Heart right ventricle (tissue), 16 donors: ENCODE results near the gene KRTAP9-6. TPM values are rescaled to one million over a fixed set of nuclear protein-coding genes. Genes with fewer than 3 reads are reported as not detected.
"Not testable (repeated sequence)": the region's sequence is repeated elsewhere in the genome, so short reads cannot be mapped to it uniquely, and the experiment has no call there.

Experiments used
- ATAC-seq, 8 donors: fragments of 200-7000 bp; cut with Tn5 transposase; one replicate each; pipeline ENCODE4 v1.9.1; 2020; ENCODE audit warnings: mild to moderate bottlenecking in 8 of 8, moderate library complexity in 8 of 8, moderate number of reproducible peaks in 1 of 8
- DNase-seq, 2 donors: peaks; one replicate each; pipeline ENCODE4 v3.0.0-alpha.2; 2020
- H3K27ac ChIP-seq, 10 donors: fragments of 200-600 bp; sonication (generic) in 2 of 10; one replicate each; pipeline versions ENCODE4 v1.5.0 to v1.8.0; 2020 to 2022; ENCODE audit warnings: mild to moderate bottlenecking in 3 of 10
- H3K27me3 ChIP-seq, 7 donors: fragments of 200-600 bp; one replicate each; pipeline ENCODE4 v1.8.0; 2021 to 2022; ENCODE audit warnings: mild to moderate bottlenecking in 2 of 7
- H3K36me3 ChIP-seq, 9 donors: fragments of 200-600 bp; sonication (generic) in 1 of 9; one replicate each; pipeline versions ENCODE4 v1.5.0 to v1.8.0; 2020 to 2022; ENCODE audit warnings: mild to moderate bottlenecking in 2 of 9
- H3K4me1 ChIP-seq, 9 donors: fragments of 200-600 bp; sonication (generic) in 1 of 9; one replicate each; pipeline versions ENCODE4 v1.5.0 to v1.8.0; 2020 to 2022; ENCODE audit warnings: mild to moderate bottlenecking in 4 of 9
- H3K4me3 ChIP-seq, 10 donors: fragments of 200-600 bp; sonication (generic) in 2 of 10; one replicate each; pipeline versions ENCODE4 v1.5.0 to v1.8.0; 2020 to 2022; ENCODE audit warnings: mild to moderate bottlenecking in 7 of 10, moderate library complexity in 2 of 10
- H3K9me3 ChIP-seq, 11 donors: fragments of 200-600 bp in 10 of 11; sonication (generic) in 2 of 11; one replicate each; pipeline versions ENCODE4 v1.5.0 to v1.8.0; 2013 to 2022; ENCODE audit warnings: mild to moderate bottlenecking in 2 of 11, control low read depth in 1 of 11, moderate library complexity in 1 of 11
- CTCF ChIP-seq, 9 donors: fragments of 200-600 bp; sonication (generic) in 2 of 9; IDR thresholded peaks; one replicate each; pipeline versions ENCODE4 v1.5.0 to v1.8.0; 2021 to 2022; ENCODE audit warnings: antibody characterized with exemption in 9 of 9, mild to moderate bottlenecking in 5 of 9, moderate library complexity in 1 of 9
- WGBS, 2 donors: extraction: QIAGEN DNeasy Blood & Tissue Kit; methylation state at CpG; one replicate each; pipeline ENCODE4 v1.1.7; 2013; ENCODE audit warnings: inconsistent platforms in 1 of 2; 5-methylcytosine and 5-hydroxymethylcytosine counted together
- intact Hi-C, 10 donors: fragments of 100-400 bp; cut with DNase I; formaldehyde crosslinking; loops; one replicate each; pipeline versions ENCODE4 v1.11.1 to v1.14.2; 2022
- polyA plus RNA-seq, 2 donors: library from polyadenylated mRNA; stranded (reverse); fragments of 200-250 nt; gene quantifications; one replicate each; pipeline ENCODE4 v1.2.3, GENCODE V29; 2013
- total RNA-seq, 10 donors: library from RNA; stranded (reverse); fragmentation: NEBNext Ultra II Directional in 3 of 10; extraction: Animal tissue kit (Norgen Biotek cat#: 25700) in 3 of 10; gene quantifications; one replicate each; pipeline versions ENCODE4 v1.2.1 to v1.2.4, GENCODE V29; 2021 to 2023
- donor health status: Arrhythmogenic right ventricular cardiomyopathy.
- donor health status: ischemic (EF 13 %, LVEDD 7.1; RV severe dilation, severe dysfunction).
- donor health status: healthy with polysubstance abuse.
- donor health status: DM: no; HTN: yes; CAD: no.
- donor health status: DM: no; HTN: no; CAD: no.
- donor health status: ischemic (EF 25% LVEDD 6.9; RV normal size, moderate dysfunction).
- donor health status: ischemic (EF 25% LVEDD 5.7; RV mildly dilated, moderate dysfunction).
- donor health status: healthy.
- donor health status: DM: yes; HTN: yes; CAD: no.
- donor health status: Ischemic cardiomyopathy.
- donor health status: ischemic (EF 35%, LVEDD 5.7; RV mildly dilated, moderate dysfunction).
- donor health status: nonischemic (EF 11% LVEDD 7.7; RV severe dilation, severe dysfunction).
- donor health status: DM: yes; HTN: yes; CAD: no.
- donor health status: PGD.
- donor health status: ischemic (EF 29% LVEDD 5.4; RV normal size, mild dysfunction).
- donor health status: nonischemic (EF 23%, LVEDD 6.1; RV moderate dilation, normal function).

The KRTAP9-6 gene
- total and polyA plus RNA-seq, 12 donors: not detected

DNA sequence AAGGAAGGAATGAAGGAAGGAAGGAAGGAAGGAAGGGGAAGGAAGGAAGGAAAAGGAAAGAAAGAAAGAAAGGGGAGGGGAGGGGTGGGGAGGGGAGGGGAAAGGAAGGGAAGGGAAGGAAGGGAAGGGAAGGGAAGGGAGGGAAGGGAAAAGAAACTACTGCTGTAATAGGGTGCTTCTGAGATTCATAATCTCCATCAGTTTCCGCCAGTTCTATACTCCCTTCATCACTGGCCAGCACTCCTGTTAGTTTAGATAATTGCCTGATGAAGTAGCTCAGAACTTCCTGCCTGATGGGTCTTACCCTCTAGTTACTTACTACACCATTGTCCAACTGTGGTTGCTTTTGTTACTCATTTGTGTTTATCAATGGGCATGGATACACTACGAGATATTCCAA lies 2.0 kb upstream of the KRTAP9-6 start:
- peaks cover 0 to 41% (median 18%) of the 10 kb centered on the region in 7 donors for H3K27me3 ChIP-seq
- no peak overlapping the region for H3K4me3 ChIP-seq
- intact Hi-C loops: no loop called here
- no peak for TF ChIP-seq CTCF (IDR thresholded peaks at IDR 0.05)
- H3K4me1 ChIP-seq: no peaks in the 10 kb centered on the region
- DNase-seq (no peak), ATAC-seq (no peak)
- H3K36me3 ChIP-seq: no peaks in the 10 kb centered on the region
- H3K9me3 ChIP-seq: no peaks in the 10 kb centered on the region
- WGBS, 2 donors: 79 to 84% methylated on average over 2 of the region's 2 CpGs
- H3K27ac ChIP-seq: no peak overlapping the region

DNA sequence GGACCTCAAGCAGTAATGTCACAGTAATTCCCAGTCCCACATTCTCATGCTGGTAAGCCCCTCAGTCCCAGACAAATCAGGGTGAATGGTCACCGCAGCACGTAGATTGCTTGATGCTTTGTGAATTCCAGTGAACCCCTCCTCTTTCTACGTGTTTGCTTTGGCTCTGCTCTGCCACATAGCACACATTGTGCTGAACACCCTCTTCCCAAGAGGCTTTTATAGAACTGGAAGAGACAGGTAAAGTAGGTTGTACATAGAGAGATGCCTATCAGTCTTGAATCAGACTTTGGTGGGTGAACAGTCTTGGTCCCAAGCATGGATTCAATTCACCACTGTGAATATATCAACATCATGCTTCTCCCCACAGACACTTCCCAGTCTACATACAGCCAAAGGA lies 579 bp upstream of the KRTAP9-6 start:
- no peaks in the 10 kb centered on the region for H3K4me1 ChIP-seq
- H3K36me3 ChIP-seq: no peaks in the 10 kb centered on the region
- ATAC-seq (no peak), DNase-seq (no peak)
- intact Hi-C loops: no loop called here
- 78 to 85% methylated on average over 3 of the region's 3 CpGs for WGBS, 2 donors
- no peak overlapping the region for H3K27ac ChIP-seq
- TF ChIP-seq CTCF (IDR thresholded peaks at IDR 0.05): no peak
- no peak overlapping the region for H3K4me3 ChIP-seq
- no peaks in the 10 kb centered on the region for H3K9me3 ChIP-seq
- peaks cover 0 to 29% (median 12%) of the 10 kb centered on the region in 7 donors for H3K27me3 ChIP-seq

DNA sequence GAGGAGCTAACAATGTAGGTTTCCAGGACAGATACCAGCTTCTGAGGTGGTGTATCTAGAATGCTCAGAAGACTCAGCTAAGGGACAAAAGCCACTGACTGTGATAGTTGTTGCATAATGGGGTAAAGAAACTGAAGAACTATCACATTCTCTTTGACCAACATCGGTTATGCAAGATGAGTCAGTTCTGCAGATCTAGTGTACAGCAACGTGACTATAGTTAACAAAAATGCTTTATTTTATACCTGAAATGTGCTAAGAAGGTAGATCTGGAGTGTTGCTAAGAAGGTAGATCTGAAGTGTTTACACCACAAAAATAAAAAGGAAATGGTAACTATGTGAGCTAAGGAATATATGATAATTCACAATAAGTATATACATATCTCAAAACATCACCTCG lies 2.5 kb downstream of the KRTAP9-6 start:
- ATAC-seq (no peak), DNase-seq (no peak)
- Histone ChIP-seq H3K27ac (no peak overlapping the region), H3K9me3 (no peaks in the 10 kb centered on the region), H3K27me3 (peaks cover 0 to 21% (median 4%) of the 10 kb centered on the region in 7 donors), H3K36me3 (no peaks in the 10 kb centered on the region), H3K4me3 (no peak overlapping the region), H3K4me1 (no peaks in the 10 kb centered on the region)
- TF ChIP-seq CTCF (IDR thresholded peaks at IDR 0.05): no peak
- intact Hi-C loops: no loop called here
- WGBS, 2 donors: 84% methylated on average over 3 of the region's 3 CpGs; no CpG with 5 or more reads in 1 of the 2 donors

- H3K27ac ChIP-seq, DNase-seq, intact Hi-C loops, H3K4me3 ChIP-seq, ATAC-seq, H3K4me1 ChIP-seq, H3K36me3 ChIP-seq, H3K9me3 ChIP-seq: not testable (repeated sequence)
- peaks cover 0 to 13% (median 5%) of the 10 kb centered on the region in 7 donors for H3K27me3 ChIP-seq
- WGBS, 2 donors: 36% methylated on average over 1 of the region's 1 CpG; no CpG with 5 or more reads in 1 of the 2 donors
These were observed 6.1 kb downstream of the KRTAP9-6 start for GRCh38 chr17:41271323-41271722.

DNA sequence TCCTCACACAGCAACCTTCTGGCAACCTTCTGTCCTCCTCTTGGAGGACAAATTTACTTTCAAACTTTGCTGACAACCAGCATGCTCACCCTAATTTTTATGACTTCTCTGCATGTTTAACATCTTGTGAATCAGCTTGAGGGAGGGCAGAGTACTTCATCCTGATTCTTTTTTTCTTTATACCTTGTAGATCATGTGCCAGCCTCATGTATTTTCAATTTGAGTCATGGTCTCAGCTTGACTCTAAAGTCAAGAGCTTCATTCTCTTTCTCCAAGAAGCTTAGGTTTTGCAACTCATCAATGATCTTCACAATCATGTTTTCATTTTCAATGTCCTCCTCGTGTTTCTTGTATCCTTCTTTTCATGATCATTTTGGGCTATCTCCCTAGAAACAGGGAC lies 6.7 kb downstream of the KRTAP9-6 start:
- no peak overlapping the region for H3K4me3 ChIP-seq

DNA sequence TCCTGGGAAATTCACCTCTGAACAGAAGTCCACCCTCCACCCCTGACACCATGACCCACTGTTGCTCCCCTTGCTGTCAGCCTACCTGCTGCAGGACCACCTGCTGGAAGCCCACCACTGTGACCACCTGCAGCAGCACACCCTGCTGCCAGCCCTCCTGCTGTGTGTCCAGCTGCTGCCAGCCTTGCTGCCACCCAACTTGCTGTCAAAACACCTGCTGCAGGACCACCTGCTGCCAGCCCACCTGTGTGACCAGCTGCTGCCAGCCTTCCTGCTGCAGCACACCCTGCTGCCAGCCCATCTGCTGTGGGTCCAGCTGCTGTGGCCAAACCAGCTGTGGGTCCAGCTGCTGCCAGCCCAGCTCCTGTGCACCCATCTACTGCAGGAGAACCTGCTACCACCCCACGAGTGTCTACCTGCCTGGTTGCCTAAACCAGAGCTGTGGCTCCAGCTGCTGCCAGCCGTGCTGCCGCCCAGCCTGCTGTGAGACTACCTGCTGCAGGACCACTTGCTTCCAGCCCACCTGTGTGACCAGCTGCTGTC lies 10.5 kb downstream of the KRTAP9-6 start, which contains the start of gene KRTAP9-7:
TSS of gene KRTAP9-7 (plus strand) at position 51 of the 543 bp plus-strand sequence. CDS start at position 51, 0 bp downstream.
- H3K36me3 ChIP-seq, intact Hi-C loops: not testable (repeated sequence)

More for the DNA sequence above, 6.7 kb downstream of the KRTAP9-6 start:
- intact Hi-C loops: no loop called here
- H3K36me3 ChIP-seq: no peaks in the 10 kb centered on the region
- 76% methylated on average over 1 of the region's 1 CpG; no CpG with 5 or more reads in 1 of the 2 donors for WGBS, 2 donors
- H3K4me1 ChIP-seq: no peaks in the 10 kb centered on the region
- no peak for TF ChIP-seq CTCF (IDR thresholded peaks at IDR 0.05)
- H3K9me3 ChIP-seq: no peaks in the 10 kb centered on the region
- peaks cover 0 to 13% (median 5%) of the 10 kb centered on the region in 7 donors for H3K27me3 ChIP-seq
- ATAC-seq (no peak), DNase-seq (no peak)
- H3K27ac ChIP-seq: no peak overlapping the region

More for the DNA sequence above, 10.5 kb downstream of the KRTAP9-6 start, which contains the start of gene KRTAP9-7:
- not testable (repeated sequence) for ATAC-seq, H3K27ac ChIP-seq, H3K4me3 ChIP-seq, H3K9me3 ChIP-seq, DNase-seq, H3K4me1 ChIP-seq
- peaks cover 0 to 24% (median 16%) of the 10 kb centered on the region in 7 donors for H3K27me3 ChIP-seq
- WGBS, 2 donors: 68 to 70% methylated on average over 3 of the region's 3 CpGs
